GM21423 (cell line): ENCODE measurements around the gene METTL25.

Experiments
- ATAC-seq: cut with Tn5 transposase; IDR thresholded peaks from one replicate; pipeline ENCODE4 v1.9.1; 2021; ENCODE audit warnings: mild to moderate bottlenecking, moderate library complexity; ENCODE audit not compliant: unreplicated experiment

The METTL25 gene

GRCh38 chr12:82400819-82401218 lies 42.5 kb downstream of the METTL25 start:
- no peak for ATAC-seq

GRCh38 chr12:82406651-82407050 lies 48.3 kb downstream of the METTL25 start:
- ATAC-seq = no peak

GRCh38 chr12:82407481-82407880 lies 49.2 kb downstream of the METTL25 start:
- ATAC-seq = no peak

- no peak for ATAC-seq
Measured at GRCh38 chr12:82408844-82409243, 50.5 kb downstream of the METTL25 start.

- no peak for ATAC-seq
Measured at GRCh38 chr12:82411546-82412230, 53.4 kb downstream of the METTL25 start.

- no peak for ATAC-seq
Measured at GRCh38 chr12:82412246-82412645, 53.9 kb downstream of the METTL25 start.

GRCh38 chr12:82414044-82414443 lies 55.7 kb downstream of the METTL25 start:
- no peak for ATAC-seq

- no peak for ATAC-seq
Measured at GRCh38 chr12:82414926-82415325, 56.6 kb downstream of the METTL25 start.

GRCh38 chr12:82415402-82415801 lies 57.1 kb downstream of the METTL25 start:
- ATAC-seq = no peak

- no peak for ATAC-seq
Measured at GRCh38 chr12:82425241-82425640, 66.9 kb downstream of the METTL25 start.

GRCh38 chr12:82426081-82426480 lies 67.8 kb downstream of the METTL25 start:
- no peak for ATAC-seq

- ATAC-seq = no peak
Measured at GRCh38 chr12:82426586-82426985, 68.3 kb downstream of the METTL25 start.

- no peak for ATAC-seq
Measured at GRCh38 chr12:82430541-82431145, 72.3 kb downstream of the METTL25 start.

GRCh38 chr12:82434392-82434911 lies 76.1 kb downstream of the METTL25 start:
- ATAC-seq = no peak

GRCh38 chr12:82436354-82436753 lies 78.0 kb downstream of the METTL25 start:
- ATAC-seq = no peak

GRCh38 chr12:82437744-82438143 lies 79.4 kb downstream of the METTL25 start:
- ATAC-seq = peak; percentile 17

- ATAC-seq = peak; percentile 64
Measured at GRCh38 chr12:82438356-82438755, 80.0 kb downstream of the METTL25 start.

- no peak for ATAC-seq
Measured at GRCh38 chr12:82440885-82441284, 82.6 kb downstream of the METTL25 start.

- no peak for ATAC-seq
Measured at GRCh38 chr12:82448911-82449578, 90.7 kb downstream of the METTL25 start.

GRCh38 chr12:82456633-82457032 lies 98.3 kb downstream of the METTL25 start:
- ATAC-seq = no peak

- ATAC-seq = no peak
Measured at GRCh38 chr12:82458101-82458500, 99.8 kb downstream of the METTL25 start.

GRCh38 chr12:82461393-82461792 lies 103.1 kb downstream of the METTL25 start:
- ATAC-seq = no peak
